ENCODE measurements around the gene NDUFB8. TPM values are rescaled to one million over a fixed set of nuclear protein-coding genes. Genes with fewer than 3 reads are reported as not detected.

NDUFB8 gene
- total RNA-seq (2022; extraction: Qiagen RNA extraction) = 273 to 296 TPM (median 282 TPM) in 5 replicates

DNA sequence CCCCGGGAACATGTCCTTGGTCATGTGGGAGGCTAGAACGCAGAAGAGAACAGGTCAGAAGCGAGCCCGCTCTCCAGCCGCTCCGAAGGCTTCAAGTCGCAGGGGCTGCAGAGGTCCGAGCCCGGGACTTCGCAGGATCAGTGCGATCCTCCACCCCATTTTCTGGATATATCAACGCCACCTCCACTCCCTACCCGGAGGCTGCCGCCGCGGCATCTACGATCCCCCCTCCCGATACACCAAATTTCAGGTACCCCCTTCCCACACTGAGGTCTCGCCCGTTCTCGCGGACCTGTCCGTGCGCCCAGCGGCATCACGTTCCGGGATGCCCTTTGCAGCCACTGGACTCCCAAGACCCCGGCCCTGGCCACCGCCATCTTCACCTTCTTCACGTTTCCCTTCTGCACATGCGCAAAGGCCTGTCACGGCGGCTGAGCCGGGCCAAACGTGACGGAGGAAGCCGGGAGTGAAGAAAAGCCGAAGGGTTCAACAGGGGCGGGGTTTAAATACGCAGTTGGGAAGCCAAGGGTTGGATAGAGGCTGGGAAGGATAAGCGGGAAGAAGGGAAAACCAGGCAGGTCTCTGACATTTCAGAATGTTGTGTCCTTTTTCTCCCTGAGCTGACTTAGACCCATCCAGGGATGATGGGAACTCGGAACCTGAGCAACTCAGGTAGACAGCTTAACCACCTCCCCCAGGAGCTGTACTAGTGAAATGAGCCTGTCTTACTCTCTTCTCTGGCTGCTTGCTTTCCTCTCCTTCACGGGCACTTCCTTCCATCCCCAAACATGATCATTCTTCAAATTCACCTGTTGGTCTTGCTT, at the start of gene NDUFB8:
NDUFB8 (minus strand) TSS at position 397 of the 824 bp plus-strand sequence; CDS start at position 377, 20 bp downstream.

DNA sequence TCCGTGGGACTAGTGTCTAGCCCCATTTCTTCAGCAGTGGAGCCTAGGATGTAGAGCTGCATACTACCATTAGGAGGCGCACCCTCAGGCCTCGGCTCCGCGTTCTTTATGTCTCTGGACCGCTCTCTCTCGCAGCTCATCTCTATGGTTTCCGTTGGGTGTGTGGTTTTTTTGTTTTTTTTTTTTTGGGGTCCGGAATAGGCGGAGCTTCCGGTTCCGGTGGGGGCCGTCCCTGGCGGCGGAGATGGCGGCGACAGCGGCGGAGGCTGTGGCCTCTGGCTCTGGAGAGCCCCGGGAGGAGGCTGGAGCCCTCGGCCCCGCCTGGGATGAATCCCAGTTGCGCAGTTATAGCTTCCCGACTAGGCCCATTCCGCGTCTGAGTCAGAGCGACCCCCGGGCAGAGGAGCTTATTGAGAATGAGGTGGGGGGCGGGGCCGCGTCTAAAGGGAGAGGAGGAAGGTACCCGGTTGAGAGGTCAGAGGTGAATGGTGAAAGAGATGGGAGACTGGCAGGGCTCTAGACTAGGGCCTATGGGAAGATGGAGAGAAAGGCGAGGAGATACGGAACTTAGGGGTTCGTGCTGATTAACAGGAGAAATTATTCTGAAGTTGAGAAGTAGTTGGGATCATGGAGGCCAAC, 6.2 kb upstream of the NDUFB8 start, which contains the start of gene HIF1AN:
HIF1AN (plus strand) TSS at position 229 of the 639 bp plus-strand sequence; CDS start at position 245, 16 bp downstream.

DNA sequence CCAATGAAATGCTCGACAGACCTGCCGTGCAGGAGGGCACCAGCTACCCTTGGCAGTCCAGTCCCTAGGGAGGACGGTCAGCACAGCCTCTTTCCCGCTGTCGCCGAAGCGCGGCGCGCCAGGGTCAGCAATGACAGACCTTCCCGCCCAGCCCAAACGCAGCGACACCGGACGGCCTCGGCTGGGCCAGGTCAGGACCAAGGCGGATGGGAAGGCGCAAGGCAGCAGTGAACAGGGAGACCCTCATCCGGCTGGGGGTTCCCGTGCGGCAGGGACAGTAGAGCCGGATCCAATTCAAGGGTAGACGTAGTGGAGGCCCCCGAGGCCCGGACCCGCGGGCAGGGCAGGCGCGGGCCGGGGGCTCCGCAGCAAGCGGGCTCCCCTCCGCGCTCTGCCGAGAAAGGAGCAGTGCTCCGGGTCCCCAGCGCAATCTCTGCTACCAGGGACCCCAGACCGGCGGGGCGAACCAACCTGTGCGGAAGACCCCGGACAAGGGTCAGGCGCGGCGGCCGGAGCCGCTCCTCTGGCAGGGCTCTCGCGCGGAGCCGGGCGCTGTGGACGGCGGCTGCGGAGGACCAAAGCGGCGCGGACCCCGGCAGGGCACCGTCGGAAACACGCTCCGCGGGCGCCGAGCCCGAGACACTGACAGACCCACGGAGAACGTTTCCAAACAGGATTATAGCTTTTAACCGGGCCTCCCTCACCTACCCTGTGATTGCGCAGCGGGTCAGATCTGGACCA, 10.2 kb downstream of the NDUFB8 start, which contains the start of gene SEC31B:
SEC31B (minus strand) TSS at position 551 of the 741 bp plus-strand sequence. CDS start 2,909 bp downstream, outside the sequence.

Other genes with a start within 250 kb of the NDUFB8 start
- 94.5 to 106 TPM (median 96.5 TPM) in 5 replicates for gene BLOC1S2, start 243.2 kb downstream of the NDUFB8 start, total RNA-seq (2022; extraction: Qiagen RNA extraction)
- 0.05 to 0.31 TPM (median 0.16 TPM) in 5 replicates for gene PKD2L1, start 199.6 kb downstream of the NDUFB8 start, total RNA-seq (2022; extraction: Qiagen RNA extraction)
- gene SCD, start 182.6 kb downstream of the NDUFB8 start, total RNA-seq (2022; extraction: Qiagen RNA extraction) = 128 to 195 TPM (median 161 TPM) in 5 replicates
- gene WNT8B, start 66.9 kb downstream of the NDUFB8 start, total RNA-seq (2022; extraction: Qiagen RNA extraction) = not detected in 5 replicates
- 1.4 to 2.5 TPM (median 2.1 TPM) in 5 replicates for gene SEC31B, start 10.0 kb downstream of the NDUFB8 start, total RNA-seq (2022; extraction: Qiagen RNA extraction)
- gene HIF1AN, start 6.1 kb upstream of the NDUFB8 start, total RNA-seq (2022; extraction: Qiagen RNA extraction) = 15.8 to 18.3 TPM (median 16.1 TPM) in 5 replicates
- gene PAX2, start 215.7 kb upstream of the NDUFB8 start, total RNA-seq (2022; extraction: Qiagen RNA extraction) = 0.21 to 0.26 TPM (median 0.21 TPM) in 5 replicates

All from A549 treated with Hydrocortisone at 1 μM for 4 hours (cell line).